ENCODE results near the gene CAPN14. TPM values are rescaled to one million over a fixed set of nuclear protein-coding genes. Genes with fewer than 3 reads are reported as not detected.

Gene CAPN14
- total RNA-seq, 4 donors from 2014 or later: not detected

DNA sequence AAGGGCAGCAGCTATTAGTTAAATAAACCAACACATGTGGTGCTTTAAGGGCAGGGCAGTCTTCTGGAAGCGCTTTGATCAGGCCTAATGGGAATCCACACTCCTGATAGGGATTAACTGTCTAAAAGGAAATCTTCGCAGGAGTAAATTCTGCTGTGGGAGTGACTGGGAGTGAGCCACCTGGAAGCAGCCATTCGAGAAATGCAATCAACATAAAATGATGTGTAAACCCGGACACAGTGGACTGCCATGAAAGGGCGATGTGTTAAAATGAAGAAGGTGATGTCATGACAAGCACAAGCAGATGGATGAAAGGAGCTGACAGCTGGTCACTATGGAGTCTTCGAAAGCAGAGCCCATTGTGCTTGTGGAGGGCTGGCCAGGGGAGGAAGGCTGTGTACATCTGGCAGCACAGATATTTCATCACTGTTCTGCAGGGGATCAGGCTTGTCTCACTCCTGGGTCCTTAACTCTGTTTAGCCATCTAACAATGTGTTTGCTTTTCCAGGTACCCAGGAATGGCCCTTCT lies 54.2 kb downstream of the CAPN14 start:
- Histone ChIP-seq H3K4me1 (no peaks in the 10 kb centered on the region), H3K27ac (no peak overlapping the region), H3K4me3 (no peak overlapping the region), H3K27me3 (no peaks in the 10 kb centered on the region), H3K36me3 (no peaks in the 10 kb centered on the region), H3K9me3 (no peaks in the 10 kb centered on the region)
- in situ Hi-C loops (cut with MboI; ENCODE audit: low sequenced_read_pairs in 4 of 4): loop anchor here in 1 of 4 donors (10.0 to 25.0 kb wide), 2 partner anchors 438 to 951 kb away; no protein-coding TSS in a partner anchor
- TF ChIP-seq CTCF (IDR thresholded peaks at IDR 0.05 in 4 of 5, conservative IDR thresholded peaks at IDR 0.05 in 1 of 5) (no peak), POLR2A (IDR thresholded peaks at IDR 0.05) (no peak)
- DNase-seq (no peak), ATAC-seq (no peak)
- intact Hi-C loops (cut with DNase I; ENCODE audit: low total_unique reads): no loop called here

GRCh38 chr2:31161637-31162036 lies 55.7 kb downstream of the CAPN14 start:
- TF ChIP-seq CTCF (IDR thresholded peaks at IDR 0.05 in 4 of 5, conservative IDR thresholded peaks at IDR 0.05 in 1 of 5) (no peak), POLR2A (IDR thresholded peaks at IDR 0.05) (no peak)
- H3K36me3 ChIP-seq: no peaks in the 10 kb centered on the region
- no peak overlapping the region for H3K27ac ChIP-seq
- ATAC-seq: no peak
- DNase-seq: no peak
- intact Hi-C loops (cut with DNase I; ENCODE audit: low total_unique reads): no loop called here
- in situ Hi-C loops (cut with MboI; ENCODE audit: low sequenced_read_pairs in 4 of 4): loop anchor here in 1 of 4 donors (10.0 to 25.0 kb wide), 2 partner anchors 437 to 949 kb away; no protein-coding TSS in a partner anchor
- H3K4me1 ChIP-seq: no peaks in the 10 kb centered on the region
- no peaks in the 10 kb centered on the region for H3K9me3 ChIP-seq
- H3K4me3 ChIP-seq: no peak overlapping the region
- H3K27me3 ChIP-seq: no peaks in the 10 kb centered on the region

GRCh38 chr2:31151501-31151900 lies 65.8 kb downstream of the CAPN14 start:
- no peaks in the 10 kb centered on the region for H3K36me3 ChIP-seq
- ATAC-seq: no peak
- no peak for TF ChIP-seq CTCF (IDR thresholded peaks at IDR 0.05 in 4 of 5, conservative IDR thresholded peaks at IDR 0.05 in 1 of 5)
- no peaks in the 10 kb centered on the region for H3K4me1 ChIP-seq
- H3K27ac ChIP-seq: no peak overlapping the region
- no peaks in the 10 kb centered on the region for H3K9me3 ChIP-seq
- DNase-seq: no peak
- intact Hi-C loops (cut with DNase I; ENCODE audit: low total_unique reads): no loop called here
- no peak overlapping the region for H3K4me3 ChIP-seq
- in situ Hi-C loops (cut with MboI; ENCODE audit: low sequenced_read_pairs in 4 of 4): loop anchor here in 1 of 4 donors (25.0 kb wide), 1 partner anchor 939 kb away; no protein-coding TSS in a partner anchor
- peaks cover 0 to 5% (median 0%) of the 10 kb centered on the region in 3 donors for H3K27me3 ChIP-seq

DNA sequence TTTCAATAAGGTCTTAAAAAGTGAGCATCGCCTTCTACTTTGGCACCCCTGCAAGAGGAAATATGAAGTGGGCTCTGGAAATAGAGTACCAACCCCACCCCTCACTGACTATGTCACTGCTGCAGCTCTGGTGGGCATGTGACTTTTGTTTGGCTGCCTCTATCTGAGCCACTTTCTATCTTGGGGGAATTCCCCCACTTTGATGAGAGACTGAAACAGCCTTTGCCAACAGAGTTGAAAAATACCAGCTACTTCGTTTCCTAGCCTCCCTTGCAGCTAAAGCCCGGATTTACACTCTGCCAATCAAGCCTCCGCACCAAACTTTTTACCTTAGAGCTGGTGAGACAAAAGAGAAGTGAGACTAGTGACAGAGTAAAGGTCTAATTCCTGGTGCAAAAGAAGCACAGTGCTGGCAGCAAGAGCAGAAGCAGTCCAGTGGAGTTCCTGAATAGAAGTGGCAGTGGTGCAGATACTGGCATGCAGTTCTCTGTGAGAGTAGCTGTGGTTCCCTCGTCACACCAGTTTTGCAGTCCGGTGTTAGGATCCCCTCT lies 67.1 kb downstream of the CAPN14 start:
- TF ChIP-seq POLR2A (IDR thresholded peaks at IDR 0.05) (no peak), CTCF (IDR thresholded peaks at IDR 0.05 in 4 of 5, conservative IDR thresholded peaks at IDR 0.05 in 1 of 5) (no peak)
- no peaks in the 10 kb centered on the region for H3K9me3 ChIP-seq
- no peaks in the 10 kb centered on the region for H3K36me3 ChIP-seq
- DNase-seq: no peak
- H3K27me3 ChIP-seq: peaks cover 0 to 5% (median 0%) of the 10 kb centered on the region in 3 donors
- intact Hi-C loops (cut with DNase I; ENCODE audit: low total_unique reads) (no loop called here), in situ Hi-C loops (cut with MboI; ENCODE audit: low sequenced_read_pairs in 4 of 4) (loop anchor here in 1 of 4 donors (25.0 kb wide), 1 partner anchor 938 kb away; no protein-coding TSS in a partner anchor)
- no peak overlapping the region for H3K27ac ChIP-seq
- no peak for ATAC-seq
- H3K4me3 ChIP-seq: no peak overlapping the region
- H3K4me1 ChIP-seq: no peaks in the 10 kb centered on the region

Measured in gastrocnemius medialis (tissue), 4 donors.